IPS-11a (cell line): ENCODE data around the gene JADE2.
"Not testable (repeated sequence)": the region's sequence is repeated elsewhere in the genome, so short reads cannot be mapped to it uniquely, and the experiment has no call there.

Experiments
- H3K4me3 ChIP-seq: one replicate; pipeline ENCODE4 v1.5.1; 2013; ENCODE audit warnings: low read depth, low read length, control low read depth

JADE2 gene

GRCh38 chr5:134583766-134584165, 58.3 kb downstream of the JADE2 start:
- H3K4me3 ChIP-seq = no peak overlapping the region

- H3K4me3 ChIP-seq = no peak overlapping the region
These were observed 59.2 kb downstream of the JADE2 start for GRCh38 chr5:134584662-134585061.

GRCh38 chr5:134585966-134586365, 60.5 kb downstream of the JADE2 start:
- no peak overlapping the region for H3K4me3 ChIP-seq

GRCh38 chr5:134586866-134587524, 61.5 kb downstream of the JADE2 start:
- no peak overlapping the region for H3K4me3 ChIP-seq

- no peak overlapping the region for H3K4me3 ChIP-seq
These were observed 65.7 kb downstream of the JADE2 start for GRCh38 chr5:134590992-134591659.

GRCh38 chr5:134592141-134592746, 66.8 kb downstream of the JADE2 start:
- no peak overlapping the region for H3K4me3 ChIP-seq

- H3K4me3 ChIP-seq = no peak overlapping the region
These were observed 68.9 kb downstream of the JADE2 start for GRCh38 chr5:134594336-134594735.

- H3K4me3 ChIP-seq = no peak overlapping the region
These were observed 69.5 kb downstream of the JADE2 start for GRCh38 chr5:134594797-134595457.

GRCh38 chr5:134595458-134595838, 70.0 kb downstream of the JADE2 start:
- no peak overlapping the region for H3K4me3 ChIP-seq

GRCh38 chr5:134599820-134600219, 74.3 kb downstream of the JADE2 start:
- H3K4me3 ChIP-seq = not testable (repeated sequence)

GRCh38 chr5:134600600-134600999, 75.1 kb downstream of the JADE2 start:
- no peak overlapping the region for H3K4me3 ChIP-seq

GRCh38 chr5:134603059-134603458, 77.6 kb downstream of the JADE2 start:
- H3K4me3 ChIP-seq = no peak overlapping the region

- H3K4me3 ChIP-seq = no peak overlapping the region
These were observed 79.4 kb downstream of the JADE2 start for GRCh38 chr5:134604908-134605307.

GRCh38 chr5:134606726-134607125, 81.3 kb downstream of the JADE2 start:
- no peak overlapping the region for H3K4me3 ChIP-seq

- no peak overlapping the region for H3K4me3 ChIP-seq
These were observed 83.1 kb downstream of the JADE2 start for GRCh38 chr5:134608555-134608954.

- H3K4me3 ChIP-seq = no peak overlapping the region
These were observed 83.9 kb downstream of the JADE2 start for GRCh38 chr5:134609232-134609851.

- H3K4me3 ChIP-seq = no peak overlapping the region
These were observed 85.3 kb downstream of the JADE2 start for GRCh38 chr5:134610725-134611124.

- no peak overlapping the region for H3K4me3 ChIP-seq
These were observed 86.0 kb downstream of the JADE2 start for GRCh38 chr5:134611515-134611914.

GRCh38 chr5:134614450-134615085, 89.1 kb downstream of the JADE2 start:
- H3K4me3 ChIP-seq = no peak overlapping the region

GRCh38 chr5:134620634-134621033, 95.2 kb downstream of the JADE2 start:
- no peak overlapping the region for H3K4me3 ChIP-seq

GRCh38 chr5:134625559-134625958, 100.1 kb downstream of the JADE2 start:
- H3K4me3 ChIP-seq = no peak overlapping the region
